K562 (cell line): Measurements from ENCODE around the gene HECA. TPM values are rescaled to one million over a fixed set of nuclear protein-coding genes. Genes with fewer than 3 reads are reported as not detected.

Experiments
- ATAC-seq: fragments of 200-7000 bp; cut with Tn5 transposase; 3 replicates; pipeline ENCODE4 v1.9.1; 2020; ENCODE audit warnings: moderate library complexity
- BruUV-seq: library from RNA; stranded (reverse); fragments of 400-500 nt; replicated peaks from 2 replicates; lab custom pipeline; 2021; lab: Mats Ljungman, UMichigan
- CTCF ChIA-PET: fragments of 300-600 bp; formaldehyde crosslinking; extraction: SDS; loops from one replicate; lab custom pipeline; 2021; ENCODE audit warnings: low intra/inter-chr PET ratio; lab: Yijun Ruan, JAX
- POLR2A ChIA-PET: fragments of 300-600, 350-650 bp; sonication (Branson Sonifier 250); formaldehyde crosslinking; extraction: SDS; loops from one replicate; lab custom pipeline; 2021; ENCODE audit warnings: antibody characterized with exemption, inconsistent platforms; lab: Yijun Ruan, JAX
- DNase-seq, 4 experiments: peaks; one replicate each; pipeline versions ENCODE4 v3.0.0 to v3.0.0-alpha.2; 2011 to 2018; ENCODE audit warnings: low spot score in 3 of 4, mixed read lengths in 3 of 4; ENCODE audit errors: extremely low read depth in 1 of 4
- FAIRE-seq: peaks from 2 replicates; lab custom pipeline; 2011; peaks lifted over from hg19 to GRCh38; lab: Jason Lieb, UNC
- H2AFZ ChIP-seq: 2 replicates; pipeline ENCODE4 v1.6.0; 2011; ENCODE audit warnings: low read depth, low read length, control low read depth, inconsistent platforms
- H3K27ac ChIP-seq: fragments of 200-600 bp; 3 replicates; pipeline ENCODE4 v1.8.0; 2011; ENCODE audit warnings: low read depth, mild to moderate bottlenecking, control low read depth, inconsistent platforms, low read length, moderate library complexity, mixed read lengths; ENCODE audit errors: extremely low read depth
- H3K27me3 ChIP-seq, 2 experiments: fragments of 300-600 bp in 1 of 2; 2 replicates in 1 of 2; 3 replicates in 1 of 2; pipeline versions ENCODE4 v1.6.0 to v1.8.0; 2011; ENCODE audit warnings: inconsistent platforms in 2 of 2, low read length in 2 of 2, mild to moderate bottlenecking in 1 of 2, mixed read lengths in 1 of 2, moderate library complexity in 1 of 2; ENCODE audit not compliant: control insufficient read depth in 2 of 2, insufficient read depth in 2 of 2
- H3K36me3 ChIP-seq: fragments of 300-600 bp; 3 replicates; pipeline ENCODE4 v1.8.0; 2011; ENCODE audit warnings: mild to moderate bottlenecking, low read length, inconsistent platforms; ENCODE audit not compliant: control insufficient read depth, insufficient read depth
- H3K4me1 ChIP-seq, 2 experiments: fragments of 200-600 bp in 1 of 2; replicated peaks in 1 of 2; 2 replicates in 1 of 2; 3 replicates in 1 of 2; pipeline versions ENCODE4 v1.5.1 to v1.8.0; 2011; ENCODE audit warnings: inconsistent platforms in 2 of 2, low read length in 2 of 2, mild to moderate bottlenecking in 1 of 2, mixed read lengths in 1 of 2, moderate library complexity in 1 of 2; ENCODE audit not compliant: control insufficient read depth in 2 of 2, insufficient read depth in 2 of 2
- H3K4me2 ChIP-seq: 2 replicates; pipeline ENCODE4 v1.6.1; 2011; ENCODE audit warnings: low read length, control low read depth, inconsistent platforms, mixed read lengths; ENCODE audit not compliant: insufficient read depth
- H3K4me3 ChIP-seq: fragments of 200-600 bp; sonication (generic), shearing (Covaris generic); 2 replicates; pipeline ENCODE4 v1.5.1; 2016; ENCODE audit warnings: control low read depth, inconsistent platforms
- H3K79me2 ChIP-seq: fragments of 200-600 bp; 3 replicates; pipeline ENCODE4 v1.8.0; 2011; ENCODE audit warnings: low read length, inconsistent platforms; ENCODE audit not compliant: control insufficient read depth, insufficient read depth
- H3K9ac ChIP-seq, 2 experiments: 2 replicates each; pipeline versions ENCODE4 v1.6.0 to v1.6.1; 2011; ENCODE audit warnings: low read depth in 2 of 2, low read length in 2 of 2, control low read depth in 1 of 2, inconsistent platforms in 1 of 2, mild to moderate bottlenecking in 1 of 2, mixed read lengths in 1 of 2; ENCODE audit not compliant: insufficient read depth in 1 of 2
- H3K9me1 ChIP-seq: one replicate; pipeline ENCODE4 v1.6.0; 2011; ENCODE audit warnings: inconsistent platforms, mild to moderate bottlenecking, low read length, moderate library complexity; ENCODE audit not compliant: control insufficient read depth, insufficient read depth
- H3K9me3 ChIP-seq: replicated peaks from 2 replicates; pipeline ENCODE4 v1.5.1; 2011; ENCODE audit warnings: low read depth, low read length, inconsistent platforms; ENCODE audit not compliant: control insufficient read depth, insufficient read depth
- H4K20me1 ChIP-seq: replicated peaks from 2 replicates; pipeline ENCODE4 v1.6.1; 2011; ENCODE audit warnings: low read length, inconsistent platforms, mixed read lengths; ENCODE audit not compliant: control insufficient read depth, insufficient read depth
- GATA2 ChIP-seq: sonication (generic); formaldehyde crosslinking; IDR thresholded peaks from 2 replicates; pipeline ENCODE4 v1.4.0; 2020; ENCODE audit warnings: mild to moderate bottlenecking, missing genetic modification reagents
- LCOR ChIP-seq: sonication (generic); formaldehyde crosslinking; IDR thresholded peaks from 2 replicates; pipeline ENCODE4 v1.8.0; 2022; ENCODE audit warnings: mild to moderate bottlenecking, missing genetic modification reagents
- POLR3A ChIP-seq: IDR thresholded peaks from 2 replicates; pipeline ENCODE4 v1.6.1; 2011; ENCODE audit warnings: borderline replicate concordance, mild to moderate bottlenecking, moderate library complexity; ENCODE audit not compliant: insufficient read length, insufficient read depth; ENCODE audit errors: extremely low read depth
- TRIM28 ChIP-seq: fragments of 450-650 bp; IDR thresholded peaks from 2 replicates; pipeline ENCODE4 v1.6.1; 2017
- ZNF212 ChIP-seq: fragments of 450-650 bp; formaldehyde crosslinking; IDR thresholded peaks from 2 replicates; pipeline ENCODE4 v1.4.0; 2020; ENCODE audit warnings: mild to moderate bottlenecking
- ZNF431 ChIP-seq: sonication (generic); formaldehyde crosslinking; IDR thresholded peaks from 2 replicates; pipeline ENCODE4 v1.8.0; 2022; ENCODE audit warnings: mild to moderate bottlenecking, missing genetic modification reagents
- ZNF589 ChIP-seq: fragments of 200-800 bp; sonication (Bioruptor generic); IDR thresholded peaks from 2 replicates; pipeline ENCODE4 v1.6.1; 2016; ENCODE audit warnings: low read depth, missing genetic modification characterization, missing compliant biosample characterization
- ZNF644 ChIP-seq: fragments of 200-800 bp; sonication (Bioruptor generic); IDR thresholded peaks from 2 replicates; pipeline ENCODE4 v1.6.1; 2016; ENCODE audit warnings: low read depth, missing genetic modification characterization, missing compliant biosample characterization
- ZNF699 ChIP-seq: fragments of 250-450 bp; sonication (Bioruptor Pico); IDR thresholded peaks from 2 replicates; pipeline ENCODE4 v1.8.0; 2021; ENCODE audit warnings: mild to moderate bottlenecking, moderate library complexity; ENCODE audit not compliant: insufficient replicate concordance
- ZNF766 ChIP-seq: fragments of 200-800 bp; sonication (Bioruptor generic); conservative IDR thresholded peaks from 2 replicates; pipeline ENCODE4 v1.6.1; 2016; ENCODE audit warnings: missing genetic modification characterization, missing compliant biosample characterization
- WGBS: fragments of 100-300 bp; shearing (Covaris generic); methylation state at CpG from one replicate; pipeline ENCODE4 v1.1.6; 2016; ENCODE audit warnings: low coverage, mixed read lengths; ENCODE audit not compliant: insufficient coverage; ENCODE audit errors: missing lambda C conversion rate; 5-methylcytosine and 5-hydroxymethylcytosine counted together
- in situ Hi-C: fragments of 300-500 bp; cut with MboI; formaldehyde crosslinking; loops from 4 replicates; pipeline ENCODE4 v1.15.0; 2018; ENCODE audit warnings: inconsistent platforms, mixed read lengths
- intact Hi-C: fragments of 100-400 bp; cut with micrococcal nuclease; formaldehyde crosslinking; loops from 2 replicates; pipeline ENCODE4 v1.14.2; 2022
- polyA plus RNA-seq, 8 experiments: library from polyadenylated mRNA; depleted of rRNA in 4 of 8; stranded (reverse) in 5 of 8; unstranded in 3 of 8; fragments of >200 nt; fragmentation: Nextera tagmentation in 2 of 8; fragmentation: Illumina TruSeq in 1 of 8; extraction: Ambion mirVana in 2 of 8; extraction: Trizol in 1 of 8; gene quantifications; 2 replicates each; pipeline versions ENCODE4 v1.2.1 to v1.2.3, GENCODE V29; 2011 to 2014; ENCODE audit warnings: inconsistent platforms in 1 of 8, missing spikeins in 1 of 8
- total RNA-seq, 7 experiments: library from RNA; depleted of rRNA in 6 of 7; stranded (reverse); fragments of >200 nt in 6 of 7; fragmentation: Illumina TruSeq in 2 of 7; extraction: Trizol in 2 of 7; gene quantifications; 2 replicates each; pipeline versions ENCODE4 v1.2.1 to v1.2.3, GENCODE V29; 2011 to 2021; ENCODE audit warnings: low replicate concordance in 1 of 7
- TF ChIP-seq, protein P1 (sequence below): fragments of 450-650 bp; formaldehyde crosslinking; IDR thresholded peaks from 2 replicates; pipeline ENCODE4 v1.4.0; 2020; ENCODE audit warnings: mild to moderate bottlenecking, moderate library complexity
- TF ChIP-seq, protein P2 (sequence below): fragments of 450-650 bp; IDR thresholded peaks from 2 replicates; pipeline ENCODE4 v1.6.1; 2018; ENCODE audit warnings: mild to moderate bottlenecking, low read depth; ENCODE audit not compliant: partially characterized antibody

HECA gene
- total and polyA plus RNA-seq, 9 of the 15 experiments (the other 6 are each of a cell fraction or from before 2014, with no cell fraction given), result 0.31 to 2.3 (median 1.1) TPM

DNA sequence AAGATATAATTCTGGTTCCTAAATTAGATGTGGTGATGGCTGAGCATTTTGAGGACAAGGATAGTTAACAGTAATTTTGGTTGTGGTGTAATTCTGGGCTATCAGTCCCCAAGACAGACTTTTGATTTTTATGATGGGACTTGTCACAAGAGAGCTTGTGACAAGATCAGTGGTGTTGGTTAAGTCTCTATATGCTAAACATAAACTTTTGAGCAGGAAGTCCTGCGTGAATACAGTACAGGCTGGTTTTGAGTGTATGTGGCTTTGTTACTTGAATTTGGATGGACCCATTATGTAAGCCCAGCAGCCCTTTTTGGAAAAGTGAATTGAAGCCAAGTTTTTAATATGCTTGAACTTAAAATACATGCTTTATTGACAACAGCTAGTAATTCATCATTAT is 38.9 kb downstream of the HECA start (continued):
- no peak for TF ChIP-seq ZNF766 (CRISPR knock-in tag)
- TF ChIP-seq, all 486 proteins: peak for 0

DNA sequence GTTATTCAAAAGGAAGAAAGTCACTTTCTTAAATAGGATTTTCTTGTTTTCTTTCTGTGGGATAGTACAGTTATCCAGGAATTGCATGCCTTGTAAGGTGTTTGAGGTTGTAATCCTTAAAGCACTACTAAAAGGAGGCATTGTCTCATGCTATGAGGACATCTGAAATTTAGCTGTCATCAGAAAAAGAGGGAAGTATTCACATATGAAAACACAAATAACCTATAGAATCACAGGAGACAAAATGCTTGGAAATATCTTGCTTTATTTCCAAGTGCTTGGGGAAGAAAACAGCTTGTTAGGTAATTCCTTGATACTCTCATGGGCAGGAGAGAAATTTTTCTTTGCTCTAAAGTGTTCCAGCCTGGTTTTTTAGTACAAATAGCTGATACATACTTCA is 40.1 kb downstream of the HECA start:
- H4K20me1 ChIP-seq, result no peaks in the 10 kb centered on the region

DNA sequence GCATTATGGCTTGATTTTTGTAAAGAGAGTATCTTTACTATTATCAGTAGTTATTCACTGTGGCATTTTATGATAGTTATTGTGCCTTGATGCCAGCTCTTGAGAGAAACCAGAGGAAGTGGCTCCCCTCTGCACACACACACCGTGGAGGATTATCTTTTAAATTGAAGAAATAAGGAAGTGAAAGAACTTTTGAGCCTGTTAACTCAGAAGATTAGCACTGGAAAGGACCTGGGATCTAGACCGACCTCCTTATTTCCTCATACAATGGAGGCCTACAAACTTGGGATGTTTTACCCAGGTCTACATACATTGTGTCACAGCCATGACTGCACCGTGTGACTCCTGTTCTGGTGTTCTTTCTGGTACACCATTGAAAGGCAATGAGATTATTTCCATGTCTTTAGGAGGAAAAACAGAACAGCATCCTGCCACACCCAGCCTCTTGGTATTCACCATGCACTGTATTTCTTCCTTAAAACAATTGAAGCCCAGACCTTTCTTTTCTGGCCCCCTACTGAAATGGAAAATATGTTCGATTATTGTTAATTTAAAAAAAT is 40.6 kb downstream of the HECA start:
- in situ Hi-C loops (no loop called here), intact Hi-C loops (no loop called here)
- FAIRE-seq, result no peak
- H3K4me1 ChIP-seq, result no peaks in the 10 kb centered on the region
- H3K79me2 ChIP-seq, result no peaks in the 10 kb centered on the region
- POLR2A ChIA-PET, result no interaction called here
- BruUV-seq, result no TSS peak
- no peak overlapping the region for H3K27ac ChIP-seq
- no peaks in the 10 kb centered on the region for H3K9me3 ChIP-seq
- ATAC-seq, result no peak
- H3K9me1 ChIP-seq, result no peaks in the 10 kb centered on the region
- CTCF ChIA-PET, result no interaction called here
- H2AFZ ChIP-seq, result no peak overlapping the region
- H3K4me2 ChIP-seq, result no peak overlapping the region
- H3K27me3 ChIP-seq, result peaks cover 10 to 20% of the 10 kb centered on the region in 2 experiments; a peak in 4 of 5 replicates
- H3K4me3 ChIP-seq, result no peak overlapping the region
- no peaks in the 10 kb centered on the region for H3K36me3 ChIP-seq
- WGBS, result 1% methylated on average over 4 of the region's 4 CpGs
- no peak for DNase-seq
- no peak overlapping the region for H3K9ac ChIP-seq
- H4K20me1 ChIP-seq, result no peaks in the 10 kb centered on the region
- TF ChIP-seq, protein P1, sequence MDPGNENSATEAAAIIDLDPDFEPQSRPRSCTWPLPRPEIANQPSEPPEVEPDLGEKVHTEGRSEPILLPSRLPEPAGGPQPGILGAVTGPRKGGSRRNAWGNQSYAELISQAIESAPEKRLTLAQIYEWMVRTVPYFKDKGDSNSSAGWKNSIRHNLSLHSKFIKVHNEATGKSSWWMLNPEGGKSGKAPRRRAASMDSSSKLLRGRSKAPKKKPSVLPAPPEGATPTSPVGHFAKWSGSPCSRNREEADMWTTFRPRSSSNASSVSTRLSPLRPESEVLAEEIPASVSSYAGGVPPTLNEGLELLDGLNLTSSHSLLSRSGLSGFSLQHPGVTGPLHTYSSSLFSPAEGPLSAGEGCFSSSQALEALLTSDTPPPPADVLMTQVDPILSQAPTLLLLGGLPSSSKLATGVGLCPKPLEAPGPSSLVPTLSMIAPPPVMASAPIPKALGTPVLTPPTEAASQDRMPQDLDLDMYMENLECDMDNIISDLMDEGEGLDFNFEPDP (CRISPR knock-in tag), result no peak
- TF ChIP-seq LCOR (CRISPR knock-in tag), result no peak
- TF ChIP-seq ZNF589, result no peak
- no peak for TF ChIP-seq ZNF699 (CRISPR knock-in tag)
- TF ChIP-seq ZNF431, result no peak
- no peak for TF ChIP-seq ZNF644 (tag)
- TF ChIP-seq, protein P2, sequence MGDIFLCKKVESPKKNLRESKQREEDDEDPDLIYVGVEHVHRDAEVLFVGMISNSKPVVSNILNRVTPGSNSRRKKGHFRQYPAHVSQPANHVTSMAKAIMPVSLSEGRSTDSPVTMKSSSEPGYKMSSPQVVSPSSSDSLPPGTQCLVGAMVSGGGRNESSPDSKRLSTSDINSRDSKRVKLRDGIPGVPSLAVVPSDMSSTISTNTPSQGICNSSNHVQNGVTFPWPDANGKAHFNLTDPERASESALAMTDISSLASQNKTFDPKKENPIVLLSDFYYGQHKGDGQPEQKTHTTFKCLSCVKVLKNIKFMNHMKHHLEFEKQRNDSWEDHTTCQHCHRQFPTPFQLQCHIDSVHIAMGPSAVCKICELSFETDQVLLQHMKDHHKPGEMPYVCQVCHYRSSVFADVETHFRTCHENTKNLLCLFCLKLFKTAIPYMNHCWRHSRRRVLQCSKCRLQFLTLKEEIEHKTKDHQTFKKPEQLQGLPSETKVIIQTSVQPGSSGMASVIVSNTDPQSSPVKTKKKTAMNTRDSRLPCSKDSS, result no peak

More for the DNA sequence above, 40.1 kb downstream of the HECA start:
- DNase-seq (no peak), FAIRE-seq (no peak), ATAC-seq (no peak)
- Histone ChIP-seq H3K27me3 (peaks cover 12 to 24% of the 10 kb centered on the region in 2 experiments; a peak in 4 of 5 replicates), H3K4me1 (no peaks in the 10 kb centered on the region), H3K79me2 (no peaks in the 10 kb centered on the region), H3K4me3 (no peak overlapping the region), H3K4me2 (no peak overlapping the region), H3K9me3 (no peaks in the 10 kb centered on the region), H3K36me3 (no peaks in the 10 kb centered on the region), H3K27ac (no peak overlapping the region), H3K9me1 (no peaks in the 10 kb centered on the region), H2AFZ (no peak overlapping the region), H3K9ac (no peak overlapping the region)
- intact Hi-C loops (no loop called here), in situ Hi-C loops (no loop called here)
- CTCF ChIA-PET, result no interaction called here
- POLR2A ChIA-PET, result no interaction called here
- TF ChIP-seq TRIM28 (no peak), POLR3A (no peak), ZNF212 (CRISPR knock-in tag) (no peak), GATA2 (CRISPR knock-in tag) (no peak)
- BruUV-seq, result no TSS peak
